ENCODE results near the gene ORC3. TPM values are rescaled to one million over a fixed set of nuclear protein-coding genes. Genes with fewer than 3 reads are reported as not detected.

Gene ORC3
- 10 to 100 TPM; 14.0 to 16.4 TPM for total RNA-seq

DNA sequence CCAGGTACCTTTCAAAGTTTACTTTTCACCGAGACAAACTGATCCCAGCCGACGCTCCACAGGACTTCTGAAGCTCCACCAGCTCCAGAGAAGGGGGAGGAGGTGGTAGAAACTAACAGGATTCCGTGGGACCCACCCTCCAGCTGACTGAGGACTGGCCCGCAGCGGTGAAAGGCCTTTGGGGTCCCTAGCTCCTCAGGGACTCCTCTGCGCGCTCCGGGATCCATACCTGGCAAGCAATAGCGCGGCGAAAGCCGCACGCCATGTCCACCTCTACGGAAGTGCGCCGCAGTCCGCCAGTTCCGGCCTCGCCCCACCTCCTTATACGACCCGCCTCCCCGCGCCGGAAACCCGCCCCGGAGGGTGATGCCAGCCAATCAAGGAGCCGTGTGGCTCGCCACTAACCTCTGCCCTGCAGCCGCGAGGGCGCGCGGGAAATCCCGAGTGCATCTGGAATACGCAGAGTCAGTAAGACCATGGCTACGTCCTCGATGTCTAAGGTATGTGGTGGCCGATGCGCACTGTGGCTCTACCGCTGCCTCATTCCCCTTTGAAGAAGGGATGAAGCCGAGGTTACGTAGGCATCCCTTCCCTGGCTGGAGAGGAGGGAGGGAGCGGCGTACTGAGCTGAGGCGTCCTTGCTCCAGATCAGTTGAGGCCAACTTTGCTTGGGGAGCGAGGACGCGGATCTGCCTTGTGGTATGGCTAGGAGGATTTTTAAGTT lies at the start of gene ORC3, which contains the start of gene RARS2:
ORC3 (plus strand) TSS at position 443 of the 724 bp plus-strand sequence; CDS start at position 477, 34 bp downstream.
RARS2 (minus strand) TSS at position 295 of the 724 bp plus-strand sequence; CDS start at position 265, 30 bp downstream.
- TF ChIP-seq, protein P1, sequence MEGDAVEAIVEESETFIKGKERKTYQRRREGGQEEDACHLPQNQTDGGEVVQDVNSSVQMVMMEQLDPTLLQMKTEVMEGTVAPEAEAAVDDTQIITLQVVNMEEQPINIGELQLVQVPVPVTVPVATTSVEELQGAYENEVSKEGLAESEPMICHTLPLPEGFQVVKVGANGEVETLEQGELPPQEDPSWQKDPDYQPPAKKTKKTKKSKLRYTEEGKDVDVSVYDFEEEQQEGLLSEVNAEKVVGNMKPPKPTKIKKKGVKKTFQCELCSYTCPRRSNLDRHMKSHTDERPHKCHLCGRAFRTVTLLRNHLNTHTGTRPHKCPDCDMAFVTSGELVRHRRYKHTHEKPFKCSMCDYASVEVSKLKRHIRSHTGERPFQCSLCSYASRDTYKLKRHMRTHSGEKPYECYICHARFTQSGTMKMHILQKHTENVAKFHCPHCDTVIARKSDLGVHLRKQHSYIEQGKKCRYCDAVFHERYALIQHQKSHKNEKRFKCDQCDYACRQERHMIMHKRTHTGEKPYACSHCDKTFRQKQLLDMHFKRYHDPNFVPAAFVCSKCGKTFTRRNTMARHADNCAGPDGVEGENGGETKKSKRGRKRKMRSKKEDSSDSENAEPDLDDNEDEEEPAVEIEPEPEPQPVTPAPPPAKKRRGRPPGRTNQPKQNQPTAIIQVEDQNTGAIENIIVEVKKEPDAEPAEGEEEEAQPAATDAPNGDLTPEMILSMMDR (IDR thresholded peaks at IDR 0.05) = no peak
- H3K9ac ChIP-seq (ENCODE audit: low read depth in 2 of 2, low read length in 2 of 2) = peak within 1 kb of the TSS; percentile 84 to 94
- H3K4me1 ChIP-seq = peaks cover 4% of the 10 kb centered on the region
- H3K27me3 ChIP-seq = no peaks in the 10 kb centered on the region
- intact Hi-C loops (cut with DNase I) = loop anchor here (10.0 kb wide), 1 partner anchor 195 kb away; no protein-coding TSS in a partner anchor
- DNase-seq = peak; percentile 98
- no peaks in the 10 kb centered on the region for H3K36me3 ChIP-seq
- H3K27ac ChIP-seq = peak within 1 kb of the TSS; percentile 79
- H3K4me3 ChIP-seq = peak within 1 kb of the TSS; percentile 85
- no peaks in the 10 kb centered on the region for H3K9me3 ChIP-seq

DNA sequence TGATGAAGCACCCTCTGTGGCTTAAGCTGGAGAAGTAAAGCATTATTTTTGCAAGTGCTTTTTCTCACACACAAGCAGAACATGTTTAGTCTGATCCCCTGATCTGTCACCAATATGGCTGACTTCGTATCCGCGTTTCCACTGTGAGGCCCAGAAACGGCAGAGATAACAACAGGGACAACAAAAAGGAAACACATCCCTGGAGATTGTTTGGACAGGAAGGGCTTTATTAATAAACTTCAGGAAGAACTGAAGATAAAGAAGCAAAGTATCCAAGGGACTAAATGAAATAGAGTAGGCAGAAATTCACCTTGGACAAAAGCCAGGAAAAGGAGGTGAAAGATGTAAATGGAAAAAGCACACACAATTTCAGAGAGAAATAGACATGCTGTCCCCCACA lies 49.4 kb upstream of the ORC3 start:
- Histone ChIP-seq H3K4me3 (no peak overlapping the region), H3K27me3 (no peaks in the 10 kb centered on the region), H3K36me3 (peaks cover 5% of the 10 kb centered on the region), H3K9me3 (no peaks in the 10 kb centered on the region), H3K27ac (no peak overlapping the region), H3K9ac (ENCODE audit: low read depth in 2 of 2, low read length in 2 of 2) (no peak overlapping the region), H3K4me1 (no peaks in the 10 kb centered on the region)
- intact Hi-C loops (cut with DNase I) = no loop called here
- TF ChIP-seq, protein P1 (IDR thresholded peaks at IDR 0.05) = no peak
- DNase-seq = no peak

DNA sequence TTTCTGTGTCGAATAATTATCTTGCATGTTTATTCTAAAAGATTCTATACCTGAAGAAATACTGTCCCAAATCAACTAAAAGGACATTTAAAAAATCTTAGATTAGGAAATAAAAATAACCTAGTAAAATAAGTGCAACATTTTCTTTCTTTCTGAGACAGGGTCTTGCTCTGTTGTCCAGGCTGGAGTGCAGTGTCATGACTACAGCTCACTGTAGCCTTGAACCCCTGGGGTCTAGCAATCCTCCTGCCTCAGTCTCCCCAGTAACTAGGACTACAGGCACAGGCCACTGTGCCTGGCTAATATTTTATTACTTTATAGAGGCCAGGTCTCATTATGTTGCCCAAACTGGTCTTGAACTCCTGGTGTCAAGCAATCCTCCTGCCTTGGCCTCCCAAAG lies 48.9 kb upstream of the ORC3 start:
- DNase-seq = no peak
- Histone ChIP-seq H3K27me3 (no peaks in the 10 kb centered on the region), H3K9me3 (no peaks in the 10 kb centered on the region), H3K9ac (ENCODE audit: low read depth in 2 of 2, low read length in 2 of 2) (no peak overlapping the region), H3K27ac (no peak overlapping the region), H3K4me3 (no peak overlapping the region), H3K36me3 (peaks cover 5% of the 10 kb centered on the region), H3K4me1 (no peaks in the 10 kb centered on the region)
- TF ChIP-seq, protein P1 (IDR thresholded peaks at IDR 0.05) = no peak
- intact Hi-C loops (cut with DNase I) = no loop called here

DNA sequence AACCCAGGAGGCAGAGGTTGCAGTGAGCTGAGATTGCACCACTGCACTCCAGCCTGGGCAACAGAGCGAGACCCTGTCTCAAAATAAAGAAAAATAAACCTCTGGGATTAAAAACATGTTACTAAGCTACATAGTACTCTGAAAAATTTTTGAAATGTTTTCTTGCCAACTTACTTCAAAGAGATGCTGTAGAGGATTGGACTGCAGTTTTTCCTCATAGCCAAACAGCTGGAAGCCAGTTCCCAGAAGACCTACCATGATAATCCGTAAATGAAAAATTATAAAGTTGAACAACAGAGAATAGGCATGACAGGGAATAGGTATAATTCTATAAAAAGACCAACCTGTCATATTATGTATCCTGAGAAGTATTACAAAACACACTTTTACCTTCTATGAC lies 48.2 kb upstream of the ORC3 start:
- no peak for DNase-seq
- Histone ChIP-seq H3K27me3 (no peaks in the 10 kb centered on the region), H3K27ac (no peak overlapping the region), H3K9me3 (no peaks in the 10 kb centered on the region), H3K9ac (ENCODE audit: low read depth in 2 of 2, low read length in 2 of 2) (no peak overlapping the region), H3K36me3 (peaks cover 5% of the 10 kb centered on the region), H3K4me3 (no peak overlapping the region), H3K4me1 (no peaks in the 10 kb centered on the region)
- TF ChIP-seq, protein P1 (IDR thresholded peaks at IDR 0.05) = no peak
- intact Hi-C loops (cut with DNase I) = no loop called here

DNA sequence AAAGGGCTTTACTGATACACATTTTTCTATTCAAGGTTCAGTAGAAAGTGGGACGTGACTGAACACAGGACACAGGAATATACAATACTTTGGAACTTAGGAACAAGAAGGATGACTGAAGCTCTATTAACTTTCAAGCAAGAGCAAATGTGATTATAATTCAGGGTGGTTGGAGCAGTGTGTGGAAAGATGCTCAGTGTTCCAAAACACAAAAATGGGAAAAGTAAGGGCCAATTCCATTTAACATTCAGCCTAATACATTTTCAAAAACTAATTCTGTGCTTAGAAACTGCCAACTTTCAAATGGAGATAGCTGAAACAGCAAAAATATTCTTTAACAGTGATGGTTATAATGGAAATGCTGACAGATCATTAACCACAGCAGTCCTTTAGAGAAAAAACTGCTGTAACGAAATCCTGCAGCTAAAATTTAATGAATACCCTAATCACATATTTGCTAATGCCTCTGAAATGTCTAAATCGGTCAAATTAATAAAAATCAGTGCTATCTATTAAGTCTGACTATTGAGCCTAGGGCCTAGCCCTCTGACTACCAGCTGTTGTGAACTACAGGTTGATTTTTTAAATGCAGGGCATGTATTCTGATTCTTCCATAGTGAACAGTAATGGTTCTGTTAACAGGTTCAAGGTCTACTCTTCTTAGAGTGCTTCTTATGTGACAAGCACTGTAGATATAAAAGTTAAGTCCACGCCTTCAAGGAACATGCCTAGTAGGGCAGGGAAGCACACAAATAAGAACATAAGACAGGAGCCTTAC lies 46.0 kb upstream of the ORC3 start:
- intact Hi-C loops (cut with DNase I) = no loop called here
- peaks cover 5% of the 10 kb centered on the region for H3K36me3 ChIP-seq
- DNase-seq = no peak

More for the DNA sequence above, 46.0 kb upstream of the ORC3 start:
- Histone ChIP-seq H3K9ac (ENCODE audit: low read depth in 2 of 2, low read length in 2 of 2) (no peak overlapping the region), H3K27me3 (no peaks in the 10 kb centered on the region), H3K4me3 (no peak overlapping the region), H3K9me3 (no peaks in the 10 kb centered on the region), H3K4me1 (no peaks in the 10 kb centered on the region), H3K27ac (no peak overlapping the region)
- TF ChIP-seq, protein P1 (IDR thresholded peaks at IDR 0.05) = no peak

Data from colonic mucosa (tissue), 4 donors.